Effector memory CD4-positive, alpha-beta T cell (primary cell): ENCODE results near the gene FAM170B.

ENCODE experiments used
- DNase-seq, 3 donors: peaks; one replicate each; pipeline ENCODE4 v3.0.0-alpha.2; 2020
- H3K27ac ChIP-seq: 2 replicates; pipeline ENCODE4 v1.7.0; 2013; ENCODE audit warnings: mild to moderate bottlenecking, low read length, moderate library complexity; ENCODE audit not compliant: insufficient read depth, poor library complexity, severe bottlenecking
- H3K27me3 ChIP-seq: replicated peaks from 2 replicates; pipeline ENCODE4 v1.7.0; 2013; ENCODE audit warnings: mild to moderate bottlenecking, low read length; ENCODE audit not compliant: insufficient read depth, control insufficient read depth, poor library complexity, severe bottlenecking
- H3K36me3 ChIP-seq: 2 replicates; pipeline ENCODE4 v1.7.0; 2013; ENCODE audit warnings: mild to moderate bottlenecking, low read length, moderate library complexity; ENCODE audit not compliant: control insufficient read depth, insufficient read depth
- H3K4me1 ChIP-seq: 2 replicates; pipeline ENCODE4 v1.7.0; 2013; ENCODE audit warnings: low read length, mild to moderate bottlenecking; ENCODE audit not compliant: control insufficient read depth, insufficient read depth, poor library complexity, severe bottlenecking
- H3K4me3 ChIP-seq: 2 replicates; pipeline ENCODE4 v1.7.0; 2013; ENCODE audit warnings: low read length, low read depth, mild to moderate bottlenecking; ENCODE audit not compliant: insufficient read depth, poor library complexity, severe bottlenecking
- H3K9me3 ChIP-seq: 2 replicates; pipeline ENCODE4 v1.7.0; 2013; ENCODE audit warnings: mild to moderate bottlenecking, low read length, moderate library complexity; ENCODE audit not compliant: control insufficient read depth

Gene FAM170B

GRCh38 chr10:49115015-49115795 is 18.6 kb downstream of the FAM170B start, which contains the start of gene VSTM4:
Gene VSTM4, minus strand, starts transcription at chr10:49115522. Its CDS starts 37 bp downstream, at chr10:49115485.
- no peak for DNase-seq
- Histone ChIP-seq H3K27me3 (peaks cover 7% of the 10 kb centered on the region), H3K36me3 (no peaks in the 10 kb centered on the region)

GRCh38 chr10:49114718-49115014 is 19.2 kb downstream of the FAM170B start:
- Histone ChIP-seq H3K27me3 (peaks cover 7% of the 10 kb centered on the region), H3K9me3 (no peaks in the 10 kb centered on the region), H3K4me3 (no peak overlapping the region), H3K27ac (no peak overlapping the region), H3K4me1 (peaks cover 3% of the 10 kb centered on the region), H3K36me3 (no peaks in the 10 kb centered on the region)
- no peak for DNase-seq

More at GRCh38 chr10:49115015-49115795, 18.6 kb downstream of the FAM170B start, which contains the start of gene VSTM4:
- Histone ChIP-seq H3K9me3 (no peaks in the 10 kb centered on the region), H3K4me3 (no peak within 1 kb of the TSS), H3K27ac (no peak within 1 kb of the TSS), H3K4me1 (peaks cover 3% of the 10 kb centered on the region)

GRCh38 chr10:49113741-49114141 is 20.1 kb downstream of the FAM170B start:
- DNase-seq = no peak
- Histone ChIP-seq H3K36me3 (no peaks in the 10 kb centered on the region), H3K4me1 (peaks cover 3% of the 10 kb centered on the region), H3K4me3 (no peak overlapping the region), H3K27me3 (peaks cover 7% of the 10 kb centered on the region), H3K27ac (no peak overlapping the region), H3K9me3 (no peaks in the 10 kb centered on the region)

GRCh38 chr10:49112851-49113250 is 21.0 kb downstream of the FAM170B start:
- DNase-seq = no peak
- H3K4me3 ChIP-seq = no peak overlapping the region
- H3K27me3 ChIP-seq = peaks cover 7% of the 10 kb centered on the region
- H3K27ac ChIP-seq = no peak overlapping the region
- H3K4me1 ChIP-seq = peaks cover 3% of the 10 kb centered on the region
- H3K9me3 ChIP-seq = no peaks in the 10 kb centered on the region
- H3K36me3 ChIP-seq = no peaks in the 10 kb centered on the region

GRCh38 chr10:49112098-49112497 is 21.7 kb downstream of the FAM170B start:
- H3K4me1 ChIP-seq = peaks cover 3% of the 10 kb centered on the region
- H3K27me3 ChIP-seq = peaks cover 7% of the 10 kb centered on the region
- no peaks in the 10 kb centered on the region for H3K36me3 ChIP-seq
- H3K27ac ChIP-seq = no peak overlapping the region
- no peak for DNase-seq
- H3K4me3 ChIP-seq = no peak overlapping the region
- H3K9me3 ChIP-seq = no peaks in the 10 kb centered on the region

GRCh38 chr10:49111320-49111698 is 22.5 kb downstream of the FAM170B start:
- Histone ChIP-seq H3K27ac (no peak overlapping the region), H3K27me3 (peaks cover 7% of the 10 kb centered on the region), H3K36me3 (no peaks in the 10 kb centered on the region), H3K4me3 (no peak overlapping the region), H3K4me1 (peaks cover 3% of the 10 kb centered on the region), H3K9me3 (no peaks in the 10 kb centered on the region)
- DNase-seq = no peak

GRCh38 chr10:49110684-49111319 is 23.0 kb downstream of the FAM170B start:
- H3K4me3 ChIP-seq = no peak overlapping the region
- no peaks in the 10 kb centered on the region for H3K36me3 ChIP-seq
- no peaks in the 10 kb centered on the region for H3K9me3 ChIP-seq
- no peak for DNase-seq
- peaks cover 3% of the 10 kb centered on the region for H3K4me1 ChIP-seq
- peaks cover 7% of the 10 kb centered on the region for H3K27me3 ChIP-seq
- no peak overlapping the region for H3K27ac ChIP-seq

- H3K9me3 ChIP-seq = no peaks in the 10 kb centered on the region
- H3K4me3 ChIP-seq = no peak overlapping the region
- H3K4me1 ChIP-seq = peaks cover 1% of the 10 kb centered on the region
- no peak overlapping the region for H3K27ac ChIP-seq
- peaks cover 5% of the 10 kb centered on the region for H3K27me3 ChIP-seq
- DNase-seq = no peak
- no peaks in the 10 kb centered on the region for H3K36me3 ChIP-seq
Measured at GRCh38 chr10:49109669-49110340, 24.0 kb downstream of the FAM170B start.

GRCh38 chr10:49108656-49109055 is 25.2 kb downstream of the FAM170B start:
- H3K9me3 ChIP-seq = no peaks in the 10 kb centered on the region
- no peaks in the 10 kb centered on the region for H3K36me3 ChIP-seq
- no peak overlapping the region for H3K27ac ChIP-seq
- no peaks in the 10 kb centered on the region for H3K27me3 ChIP-seq
- H3K4me1 ChIP-seq = no peaks in the 10 kb centered on the region
- no peak overlapping the region for H3K4me3 ChIP-seq
- DNase-seq = no peak

- no peaks in the 10 kb centered on the region for H3K27me3 ChIP-seq
- H3K9me3 ChIP-seq = no peaks in the 10 kb centered on the region
- H3K36me3 ChIP-seq = no peaks in the 10 kb centered on the region
- H3K27ac ChIP-seq = no peak overlapping the region
- DNase-seq = no peak
- H3K4me3 ChIP-seq = no peak overlapping the region
- no peaks in the 10 kb centered on the region for H3K4me1 ChIP-seq
Measured at GRCh38 chr10:49107887-49108267, 25.9 kb downstream of the FAM170B start.
